Skeletal muscle tissue (tissue), 4 donors: ENCODE results near the gene SPIRE2. TPM values are rescaled to one million over a fixed set of nuclear protein-coding genes. Genes with fewer than 3 reads are reported as not detected.
"Not testable (repeated sequence)": the region's sequence is repeated elsewhere in the genome, so short reads cannot be mapped to it uniquely, and the experiment has no call there.

Experiments used
- H3K27ac ChIP-seq: one replicate; pipeline ENCODE4 v1.7.0; 2013; ENCODE audit warnings: mild to moderate bottlenecking, low read depth, low read length, inconsistent platforms
- H3K27me3 ChIP-seq, 3 donors: one replicate each; pipeline ENCODE4 v1.7.0; 2013; ENCODE audit warnings: low read length in 3 of 3; ENCODE audit not compliant: control insufficient read depth in 3 of 3, insufficient read depth in 3 of 3
- H3K36me3 ChIP-seq, 3 donors: one replicate each; pipeline ENCODE4 v1.7.0; 2013; ENCODE audit warnings: low read length in 3 of 3; ENCODE audit not compliant: control insufficient read depth in 3 of 3, insufficient read depth in 3 of 3
- H3K4me1 ChIP-seq, 3 donors: one replicate each; pipeline ENCODE4 v1.7.0; 2013; ENCODE audit warnings: low read length in 3 of 3, mild to moderate bottlenecking in 3 of 3; ENCODE audit not compliant: control insufficient read depth in 3 of 3, insufficient read depth in 3 of 3
- H3K4me3 ChIP-seq, 3 donors: one replicate each; pipeline ENCODE4 v1.7.0; 2013; ENCODE audit warnings: low read length in 3 of 3
- H3K9ac ChIP-seq, 3 donors: one replicate each; pipeline ENCODE4 v1.7.0; 2013; ENCODE audit warnings: low read length in 3 of 3, mild to moderate bottlenecking in 3 of 3, moderate library complexity in 2 of 3, low read depth in 1 of 3
- H3K9me3 ChIP-seq, 3 donors: one replicate each; pipeline ENCODE4 v1.7.0; 2013; ENCODE audit warnings: low read length in 3 of 3; ENCODE audit not compliant: control insufficient read depth in 3 of 3
- total RNA-seq: library from RNA; depleted of rRNA; stranded (reverse); fragments of >200 nt; gene quantifications from one replicate; pipeline ENCODE4 v1.2.3, GENCODE V29; 2014
- donor health status: Osteomylitis.

Gene SPIRE2
- total RNA-seq, 1 donor from 2014 or later, result 2.1 TPM

DNA sequence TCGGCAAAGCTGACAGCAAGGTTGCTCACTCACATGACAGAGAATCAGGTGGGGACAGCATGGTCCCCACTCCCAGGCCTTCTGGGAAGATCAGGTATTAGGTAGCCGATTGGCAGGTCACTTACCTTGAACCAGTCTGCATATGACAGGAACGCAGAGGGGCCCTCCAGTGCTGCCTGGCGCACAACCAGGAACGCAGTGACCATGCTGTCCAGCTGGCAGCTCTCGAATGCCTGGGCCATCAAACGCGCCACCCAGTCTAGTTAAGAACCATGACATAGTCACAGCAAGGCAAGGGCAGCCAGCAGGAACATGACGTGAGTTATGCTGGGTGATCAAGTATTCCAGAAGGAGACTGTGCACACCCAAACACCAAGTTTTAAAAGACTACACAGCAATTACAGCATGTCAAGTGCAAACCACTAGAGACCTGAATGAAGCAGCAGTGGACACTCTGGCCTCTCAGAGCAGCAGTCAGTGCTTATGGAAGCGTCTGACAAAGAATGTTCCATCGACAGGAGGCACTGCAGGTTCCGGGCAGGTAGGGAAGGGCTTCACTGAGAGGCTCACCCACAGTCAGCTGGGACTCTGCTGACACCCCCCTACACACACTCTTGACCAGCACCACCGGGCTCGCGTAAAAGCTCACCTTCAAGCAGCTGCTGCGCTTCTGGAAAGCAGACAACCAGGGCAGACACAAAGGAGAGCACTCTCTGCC lies 36.8 kb upstream of the SPIRE2 start:
- Histone ChIP-seq H3K27me3 (no peaks in the 10 kb centered on the region), H3K36me3 (no peaks in the 10 kb centered on the region), H3K9me3 (no peaks in the 10 kb centered on the region), H3K4me3 (no peak overlapping the region), H3K27ac (no peak overlapping the region), H3K9ac (no peak overlapping the region), H3K4me1 (no peaks in the 10 kb centered on the region)

GRCh38 chr16:89793092-89793491 lies 35.2 kb upstream of the SPIRE2 start:
- H3K9me3 ChIP-seq, H3K4me3 ChIP-seq, H3K27me3 ChIP-seq, H3K9ac ChIP-seq, H3K4me1 ChIP-seq, H3K27ac ChIP-seq, H3K36me3 ChIP-seq: not testable (repeated sequence)

DNA sequence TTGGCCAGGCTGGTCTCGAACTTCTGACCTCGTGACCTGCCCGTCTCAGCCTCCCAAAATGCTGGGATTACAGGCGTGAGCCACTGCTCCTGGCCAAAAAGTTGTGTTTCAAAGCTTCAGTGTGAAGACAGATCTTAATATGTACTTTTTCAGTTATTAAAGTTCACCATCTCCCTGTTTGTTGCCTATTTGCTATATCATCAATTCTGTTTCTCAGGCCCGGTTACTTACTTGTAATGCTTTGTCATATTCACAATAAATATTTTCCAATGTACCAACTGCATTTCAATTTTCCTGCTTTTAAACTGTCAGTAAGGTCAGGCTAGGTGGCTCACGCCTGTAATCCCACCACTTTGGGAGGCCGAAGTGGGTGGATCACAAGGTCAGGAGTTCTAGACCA lies 34.3 kb upstream of the SPIRE2 start:
- no peaks in the 10 kb centered on the region for H3K36me3 ChIP-seq
- no peaks in the 10 kb centered on the region for H3K9me3 ChIP-seq
- no peak overlapping the region for H3K9ac ChIP-seq
- H3K27ac ChIP-seq, result no peak overlapping the region
- H3K4me1 ChIP-seq, result no peaks in the 10 kb centered on the region
- no peak overlapping the region for H3K4me3 ChIP-seq
- no peaks in the 10 kb centered on the region for H3K27me3 ChIP-seq

DNA sequence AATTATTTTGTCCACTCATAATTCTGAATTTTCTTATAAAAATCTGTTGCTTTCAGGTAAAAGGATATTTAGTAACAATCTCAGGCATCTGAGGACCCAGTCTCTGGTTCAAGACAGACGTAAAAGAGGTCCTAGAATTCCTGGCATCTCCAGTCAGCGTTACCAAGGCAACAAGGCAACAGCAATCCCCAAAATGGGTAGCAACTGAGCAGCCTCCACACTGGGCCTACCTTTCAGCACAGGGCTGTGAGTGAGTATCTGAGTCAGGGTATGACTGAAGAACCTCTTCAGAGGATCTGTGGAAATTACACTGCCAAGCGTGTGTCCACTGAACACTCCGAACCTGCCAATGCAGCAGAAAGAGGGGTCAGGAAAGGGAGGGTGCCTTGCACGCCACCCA lies 32.6 kb upstream of the SPIRE2 start:
- no peak overlapping the region for H3K4me3 ChIP-seq
- H3K9me3 ChIP-seq, result no peaks in the 10 kb centered on the region
- H3K36me3 ChIP-seq, result no peaks in the 10 kb centered on the region
- H3K9ac ChIP-seq, result no peak overlapping the region
- H3K27me3 ChIP-seq, result no peaks in the 10 kb centered on the region
- H3K27ac ChIP-seq, result no peak overlapping the region
- H3K4me1 ChIP-seq, result no peaks in the 10 kb centered on the region

DNA sequence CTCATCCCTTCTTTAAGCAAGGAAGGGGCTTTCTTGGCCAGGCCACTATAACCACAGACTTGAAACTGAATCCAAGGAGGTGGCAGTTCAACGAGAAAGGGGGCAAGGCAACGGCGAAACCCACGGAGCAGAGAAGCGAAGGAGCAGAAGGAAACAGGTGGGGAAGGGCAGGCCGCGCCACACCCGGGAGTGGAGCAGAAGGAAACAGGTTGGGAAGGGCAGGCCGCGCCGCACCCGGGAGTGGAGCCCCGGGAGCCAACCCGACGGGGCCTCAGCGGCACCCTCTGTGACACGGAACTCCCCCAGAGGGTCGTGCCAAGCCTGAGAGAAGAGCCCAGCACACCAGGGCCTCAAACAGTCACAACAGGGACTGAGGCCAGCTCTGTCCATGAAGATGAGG lies 32.2 kb upstream of the SPIRE2 start:
- no peaks in the 10 kb centered on the region for H3K36me3 ChIP-seq
- no peak overlapping the region for H3K9ac ChIP-seq
- no peaks in the 10 kb centered on the region for H3K9me3 ChIP-seq
- H3K27me3 ChIP-seq, result no peaks in the 10 kb centered on the region
- no peak overlapping the region for H3K4me3 ChIP-seq
- H3K27ac ChIP-seq, result no peak overlapping the region
- H3K4me1 ChIP-seq, result no peaks in the 10 kb centered on the region

DNA sequence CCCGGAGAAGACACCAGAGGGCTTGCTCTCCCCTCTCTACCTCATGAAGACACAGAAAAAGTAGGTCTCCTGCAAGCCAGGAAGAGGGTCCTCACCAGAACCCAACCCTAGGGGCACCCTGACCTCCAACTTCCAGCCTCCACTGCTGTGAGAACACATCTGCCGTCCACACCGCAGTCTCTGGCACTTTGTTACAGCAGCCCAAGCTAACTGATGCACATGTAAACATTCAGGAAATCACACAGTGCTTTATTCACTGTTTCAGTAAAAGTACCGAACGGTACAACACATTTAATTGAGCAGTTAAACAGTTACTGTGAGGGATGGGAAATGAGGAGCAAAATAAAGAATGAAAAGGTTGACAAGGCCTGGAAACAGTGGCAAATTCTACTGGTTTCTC lies 30.1 kb upstream of the SPIRE2 start:
- H3K4me1 ChIP-seq, result no peaks in the 10 kb centered on the region
- H3K36me3 ChIP-seq, result no peaks in the 10 kb centered on the region
- no peaks in the 10 kb centered on the region for H3K9me3 ChIP-seq
- H3K4me3 ChIP-seq, result no peak overlapping the region
- H3K27ac ChIP-seq, result no peak overlapping the region
- H3K27me3 ChIP-seq, result no peaks in the 10 kb centered on the region
- no peak overlapping the region for H3K9ac ChIP-seq

GRCh38 chr16:89798832-89799370 lies 29.4 kb upstream of the SPIRE2 start:
- no peaks in the 10 kb centered on the region for H3K27me3 ChIP-seq
- no peak overlapping the region for H3K9ac ChIP-seq
- H3K9me3 ChIP-seq, result no peaks in the 10 kb centered on the region
- no peaks in the 10 kb centered on the region for H3K36me3 ChIP-seq
- H3K27ac ChIP-seq, result no peak overlapping the region
- H3K4me3 ChIP-seq, result no peak overlapping the region
- no peaks in the 10 kb centered on the region for H3K4me1 ChIP-seq

GRCh38 chr16:89801800-89802199 lies 26.5 kb upstream of the SPIRE2 start:
- Histone ChIP-seq H3K4me3 (no peak overlapping the region), H3K36me3 (no peaks in the 10 kb centered on the region), H3K27ac (no peak overlapping the region), H3K9me3 (no peaks in the 10 kb centered on the region), H3K4me1 (no peaks in the 10 kb centered on the region), H3K9ac (no peak overlapping the region), H3K27me3 (no peaks in the 10 kb centered on the region)

GRCh38 chr16:89805136-89805905 lies 23.0 kb upstream of the SPIRE2 start:
- H3K36me3 ChIP-seq, result no peaks in the 10 kb centered on the region

GRCh38 chr16:89806589-89807193 lies 21.6 kb upstream of the SPIRE2 start:
- not testable (repeated sequence) for H3K9ac ChIP-seq, H3K4me1 ChIP-seq, H3K36me3 ChIP-seq, H3K27ac ChIP-seq, H3K9me3 ChIP-seq, H3K27me3 ChIP-seq, H3K4me3 ChIP-seq

More at GRCh38 chr16:89805136-89805905, 23.0 kb upstream of the SPIRE2 start:
- Histone ChIP-seq H3K9ac (no peak overlapping the region), H3K27ac (no peak overlapping the region), H3K4me1 (no peaks in the 10 kb centered on the region), H3K9me3 (no peaks in the 10 kb centered on the region), H3K4me3 (no peak overlapping the region), H3K27me3 (no peaks in the 10 kb centered on the region)
